Prostate gland (tissue), 2 donors: ENCODE results near the gene EMP2. TPM values are rescaled to one million over a fixed set of nuclear protein-coding genes. Genes with fewer than 3 reads are reported as not detected.

ENCODE experiments used
- DNase-seq: peaks from one replicate; pipeline ENCODE4 v3.0.0-alpha.2; 2019; ENCODE audit warnings: low spot score
- H3K27ac ChIP-seq, 2 donors: fragments of 200-600 bp; sonication (generic); 2 replicates each; pipeline ENCODE4 v1.5.1; 2017 to 2019
- H3K27me3 ChIP-seq: fragments of 200-600 bp; sonication (generic); replicated peaks from 2 replicates; pipeline ENCODE4 v1.5.1; 2019; ENCODE audit not compliant: insufficient read depth
- H3K36me3 ChIP-seq, 2 donors: fragments of 200-600 bp; sonication (generic); 1 replicate in 1 of 2; 2 replicates in 1 of 2; pipeline versions ENCODE4 v1.5.1 to v1.8.1; 2017 to 2019
- H3K4me1 ChIP-seq: fragments of 200-600 bp; sonication (generic); replicated peaks from 2 replicates; pipeline ENCODE4 v1.5.1; 2019
- H3K4me3 ChIP-seq, 2 donors: fragments of 200-600 bp; sonication (generic); 2 replicates each; pipeline ENCODE4 v1.5.1; 2017 to 2019
- H3K9me3 ChIP-seq: fragments of 200-600 bp; sonication (generic); 2 replicates; pipeline ENCODE4 v1.5.1; 2017
- POLR2A ChIP-seq: fragments of 450-650 bp; IDR thresholded peaks from one replicate; pipeline ENCODE4 v1.6.1; 2016; ENCODE audit warnings: antibody characterized with exemption, mild to moderate bottlenecking
- POLR2AphosphoS5 ChIP-seq: sonication (generic); formaldehyde crosslinking; IDR thresholded peaks from one replicate; pipeline ENCODE4 v1.6.1; 2017; ENCODE audit warnings: antibody characterized with exemption
- WGBS: methylation state at CpG from one replicate; pipeline ENCODE4 v1.1.5; 2018; 5-methylcytosine and 5-hydroxymethylcytosine counted together
- intact Hi-C: fragments of 100-400 bp; cut with DNase I; formaldehyde crosslinking; loops from one replicate; pipeline ENCODE4 v1.14.2; 2022
- total RNA-seq, 2 donors: library from RNA; depleted of rRNA; stranded (reverse); fragments of >200 nt; gene quantifications; one replicate each; pipeline ENCODE4 v1.1.0, GENCODE V29; 2016
- TF ChIP-seq, protein P1 (sequence below), 4 experiments: fragments of 200-600 bp in 2 of 4; fragments of 450-650 bp in 2 of 4; sonication (generic) in 2 of 4; IDR thresholded peaks; 1 replicate in 3 of 4; 2 replicates in 1 of 4; pipeline ENCODE4 v1.5.1; 2016 to 2019; ENCODE audit warnings: antibody characterized with exemption in 4 of 4, mild to moderate bottlenecking in 2 of 4, moderate library complexity in 2 of 4

Gene EMP2
- total RNA-seq, 2 donors from 2014 or later, result 40.8 to 87.2 TPM

DNA sequence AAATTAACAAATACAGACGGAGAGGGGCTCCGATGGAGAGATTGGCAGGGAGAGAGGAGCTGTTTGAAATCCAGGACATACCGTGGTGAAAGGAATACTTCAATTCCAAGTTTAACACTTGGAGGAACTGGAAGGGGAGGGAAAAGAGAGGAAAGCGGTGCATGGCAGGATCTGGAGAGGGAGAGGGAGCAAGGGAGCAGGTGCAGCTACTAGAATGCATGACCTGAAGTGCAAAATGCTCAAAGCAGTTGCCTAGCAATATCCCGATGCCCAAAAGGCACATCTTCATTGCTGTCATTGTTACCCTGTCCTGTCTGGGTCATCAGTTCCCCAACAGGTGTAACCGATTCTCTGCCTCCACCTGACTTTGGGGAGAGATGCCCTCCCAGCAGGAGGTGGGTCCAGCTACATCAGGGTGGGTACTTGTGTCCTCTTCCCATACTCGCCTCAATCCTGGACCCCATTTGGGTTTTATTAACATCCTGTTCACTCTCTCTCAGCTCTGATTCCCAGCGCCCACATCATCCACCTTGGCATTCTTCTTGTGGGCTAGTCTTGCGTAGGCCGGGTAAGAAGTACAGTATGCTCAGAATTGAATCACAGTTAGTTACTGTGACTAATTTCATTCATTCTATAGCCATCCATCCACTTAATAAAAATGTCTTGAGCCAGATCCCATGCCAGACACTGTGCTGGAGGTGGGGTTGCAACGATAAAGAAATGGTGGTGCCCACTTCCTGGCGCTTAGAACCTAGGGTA, 37.4 kb upstream of the EMP2 start:
- intact Hi-C loops, result no loop called here
- WGBS, result 58% methylated on average over 12 of the region's 12 CpGs
- no peak overlapping the region for H3K4me3 ChIP-seq

DNA sequence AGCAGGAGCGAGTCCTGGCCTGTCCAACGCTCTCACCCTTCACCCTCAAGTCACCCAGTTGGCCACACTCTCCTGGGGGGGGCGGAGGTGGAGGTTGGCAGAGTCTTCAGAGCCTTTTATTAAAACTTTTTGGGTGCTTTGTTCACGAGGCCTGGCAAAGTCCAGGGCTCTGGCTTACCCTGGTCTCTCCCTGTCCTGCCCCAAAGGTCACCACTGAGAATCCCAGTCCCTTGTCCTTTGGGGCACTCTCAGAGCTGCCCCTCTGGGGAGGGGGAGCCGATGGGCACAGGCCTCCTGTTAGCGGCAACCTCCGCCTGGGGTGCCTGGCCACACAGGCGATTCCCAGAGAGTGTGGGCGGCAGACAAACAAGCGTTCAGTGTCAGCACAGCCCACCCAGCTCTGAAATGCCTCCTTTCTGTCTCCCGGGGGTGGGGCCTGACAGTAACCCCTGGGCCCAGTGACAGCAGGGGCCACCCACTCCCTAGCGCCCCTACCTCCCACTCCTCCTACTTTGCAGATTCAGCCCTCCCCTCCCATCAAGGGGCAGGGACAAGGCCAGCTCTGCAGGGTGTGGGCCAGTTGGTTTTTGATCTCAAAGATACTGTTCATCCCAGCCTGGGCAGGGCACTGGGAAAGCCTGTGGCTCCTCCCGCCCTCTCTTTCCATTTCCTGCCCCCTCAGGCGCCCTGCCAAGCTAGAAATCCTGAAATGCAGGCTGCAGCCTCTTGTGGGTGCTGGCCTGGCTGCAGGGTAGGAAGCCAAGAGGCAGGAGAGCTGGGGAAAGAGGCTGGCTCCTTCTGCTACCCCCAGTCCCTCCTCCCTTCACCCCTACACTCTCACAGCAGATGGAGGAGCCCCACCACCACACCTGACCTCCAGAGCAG, 36.6 kb upstream of the EMP2 start:
- H3K4me1 ChIP-seq, result peaks cover 5% of the 10 kb centered on the region
- 26% methylated on average over 10 of the region's 14 CpGs for WGBS
- peak; percentile 85 for DNase-seq
- TF ChIP-seq, protein P1, sequence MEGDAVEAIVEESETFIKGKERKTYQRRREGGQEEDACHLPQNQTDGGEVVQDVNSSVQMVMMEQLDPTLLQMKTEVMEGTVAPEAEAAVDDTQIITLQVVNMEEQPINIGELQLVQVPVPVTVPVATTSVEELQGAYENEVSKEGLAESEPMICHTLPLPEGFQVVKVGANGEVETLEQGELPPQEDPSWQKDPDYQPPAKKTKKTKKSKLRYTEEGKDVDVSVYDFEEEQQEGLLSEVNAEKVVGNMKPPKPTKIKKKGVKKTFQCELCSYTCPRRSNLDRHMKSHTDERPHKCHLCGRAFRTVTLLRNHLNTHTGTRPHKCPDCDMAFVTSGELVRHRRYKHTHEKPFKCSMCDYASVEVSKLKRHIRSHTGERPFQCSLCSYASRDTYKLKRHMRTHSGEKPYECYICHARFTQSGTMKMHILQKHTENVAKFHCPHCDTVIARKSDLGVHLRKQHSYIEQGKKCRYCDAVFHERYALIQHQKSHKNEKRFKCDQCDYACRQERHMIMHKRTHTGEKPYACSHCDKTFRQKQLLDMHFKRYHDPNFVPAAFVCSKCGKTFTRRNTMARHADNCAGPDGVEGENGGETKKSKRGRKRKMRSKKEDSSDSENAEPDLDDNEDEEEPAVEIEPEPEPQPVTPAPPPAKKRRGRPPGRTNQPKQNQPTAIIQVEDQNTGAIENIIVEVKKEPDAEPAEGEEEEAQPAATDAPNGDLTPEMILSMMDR (IDR thresholded peaks at IDR 0.05), result peak in 2 of 4 experiments; percentile 32 to 43
- TF ChIP-seq POLR2A (no peak), POLR2AphosphoS5 (peak; percentile 83)
- intact Hi-C loops, result no loop called here
- H3K4me3 ChIP-seq, result no peak overlapping the region
- no peaks in the 10 kb centered on the region for H3K36me3 ChIP-seq
- H3K9me3 ChIP-seq, result no peaks in the 10 kb centered on the region
- no peaks in the 10 kb centered on the region for H3K27me3 ChIP-seq
- peak overlapping the region; percentile 58 to 64 for H3K27ac ChIP-seq

More for the DNA sequence above, 37.4 kb upstream of the EMP2 start:
- H3K36me3 ChIP-seq, result no peaks in the 10 kb centered on the region
- no peaks in the 10 kb centered on the region for H3K9me3 ChIP-seq
- peaks cover 5% of the 10 kb centered on the region for H3K4me1 ChIP-seq
- TF ChIP-seq POLR2A, result no peak
- no peak for TF ChIP-seq POLR2AphosphoS5
- TF ChIP-seq, protein P1 (IDR thresholded peaks at IDR 0.05), result no peak
- H3K27me3 ChIP-seq, result no peaks in the 10 kb centered on the region
- DNase-seq, result no peak
- peak overlapping the region; percentile 58 to 64 for H3K27ac ChIP-seq

DNA sequence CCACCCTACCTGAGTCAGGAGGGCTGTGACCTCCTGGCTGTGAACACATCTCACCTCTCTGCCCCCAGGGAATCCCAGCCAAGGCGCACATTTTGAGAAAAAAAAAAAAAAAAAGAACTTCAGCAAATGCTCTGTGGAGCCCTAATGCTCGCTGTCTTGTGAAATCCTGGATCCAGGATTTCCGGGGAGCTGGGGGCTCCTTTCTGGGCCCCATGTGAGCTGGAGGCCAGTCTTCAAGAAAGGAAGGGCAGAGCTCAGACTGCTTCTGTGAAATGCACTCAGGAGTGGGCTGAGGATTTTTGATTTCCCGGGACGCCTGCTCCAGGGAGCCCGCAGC, 36.0 kb upstream of the EMP2 start:
- Histone ChIP-seq H3K4me3 (no peak overlapping the region), H3K9me3 (no peaks in the 10 kb centered on the region), H3K27ac (peak overlapping the region; percentile 58 to 64), H3K36me3 (no peaks in the 10 kb centered on the region), H3K27me3 (no peaks in the 10 kb centered on the region), H3K4me1 (peaks cover 5% of the 10 kb centered on the region)
- TF ChIP-seq POLR2A (no peak), POLR2AphosphoS5 (no peak)
- TF ChIP-seq, protein P1 (IDR thresholded peaks at IDR 0.05), result no peak
- intact Hi-C loops, result no loop called here
- 37% methylated on average over 6 of the region's 6 CpGs for WGBS
- no peak for DNase-seq

DNA sequence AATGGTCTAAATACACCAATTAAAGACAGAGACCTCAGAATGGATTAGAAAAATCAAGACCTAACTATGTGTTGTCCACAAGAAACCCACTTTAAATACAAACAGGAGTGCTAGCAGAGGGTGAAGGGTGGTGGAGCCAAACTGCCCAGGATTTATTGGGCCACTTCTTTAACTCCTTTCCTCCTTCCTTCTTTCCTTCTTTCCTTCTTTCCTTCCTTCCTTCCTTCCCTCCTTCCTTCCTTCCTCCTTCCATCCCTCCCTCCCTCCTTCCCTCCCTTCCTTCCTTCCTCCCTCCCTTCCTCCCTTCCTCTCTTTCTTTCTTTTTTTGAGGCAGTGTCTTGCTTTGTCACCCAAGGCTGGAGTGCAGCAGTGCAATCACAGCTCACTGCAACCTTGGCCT, 34.3 kb upstream of the EMP2 start:
- intact Hi-C loops, result no loop called here
- DNase-seq, result no peak

More for the DNA sequence above, 34.3 kb upstream of the EMP2 start:
- Histone ChIP-seq H3K27me3 (no peaks in the 10 kb centered on the region), H3K4me3 (no peak overlapping the region), H3K27ac (no peak overlapping the region), H3K4me1 (peaks cover 5% of the 10 kb centered on the region), H3K36me3 (no peaks in the 10 kb centered on the region), H3K9me3 (no peaks in the 10 kb centered on the region)
- TF ChIP-seq, protein P1 (IDR thresholded peaks at IDR 0.05), result no peak
- TF ChIP-seq POLR2AphosphoS5 (no peak), POLR2A (no peak)
